Left ventricle myocardium inferior (tissue), 1 donor: ENCODE data around the gene HSD17B1. TPM values are rescaled to one million over a fixed set of nuclear protein-coding genes. Genes with fewer than 3 reads are reported as not detected.
"Not testable (repeated sequence)": the region's sequence is repeated elsewhere in the genome, so short reads cannot be mapped to it uniquely, and the experiment has no call there.

Experiments used
- DNase-seq: peaks from one replicate; pipeline ENCODE4 v3.0.0-alpha.2; 2020
- H3K27ac ChIP-seq: fragments of 200-600 bp; replicated peaks from 2 replicates; pipeline ENCODE4 v1.8.0; 2021
- H3K27me3 ChIP-seq: fragments of 200-600 bp; 2 replicates; pipeline ENCODE4 v1.8.0; 2021; ENCODE audit warnings: low read depth
- H3K36me3 ChIP-seq: fragments of 200-600 bp; 2 replicates; pipeline ENCODE4 v1.8.0; 2021
- H3K4me1 ChIP-seq: fragments of 200-600 bp; 2 replicates; pipeline ENCODE4 v1.8.0; 2021
- H3K4me3 ChIP-seq: fragments of 200-600 bp; 2 replicates; pipeline ENCODE4 v1.8.0; 2021; ENCODE audit warnings: mild to moderate bottlenecking, moderate library complexity
- H3K9me3 ChIP-seq: fragments of 200-600 bp; replicated peaks from 2 replicates; pipeline ENCODE4 v1.8.0; 2021
- intact Hi-C: fragments of 100-400 bp; cut with micrococcal nuclease; formaldehyde crosslinking; loops from one replicate; pipeline ENCODE4 v1.11.0; 2022
- total RNA-seq: library from RNA; stranded (reverse); fragmentation: NEBNext Ultra II Directional; extraction: Animal tissue kit (Norgen Biotek cat#: 25700); gene quantifications from one replicate; pipeline ENCODE4 v1.2.1, GENCODE V29; 2021
- TF ChIP-seq, protein P1 (sequence below): fragments of 200-600 bp; IDR thresholded peaks from 2 replicates; pipeline ENCODE4 v1.8.0; 2021; ENCODE audit warnings: antibody characterized with exemption, mild to moderate bottlenecking, borderline replicate concordance
- donor health status: DM: no; HTN: yes; CAD: no; lungs with severe emphysema.

Gene HSD17B1
- total RNA-seq, 1 donor from 2014 or later: 0.99 TPM

DNA sequence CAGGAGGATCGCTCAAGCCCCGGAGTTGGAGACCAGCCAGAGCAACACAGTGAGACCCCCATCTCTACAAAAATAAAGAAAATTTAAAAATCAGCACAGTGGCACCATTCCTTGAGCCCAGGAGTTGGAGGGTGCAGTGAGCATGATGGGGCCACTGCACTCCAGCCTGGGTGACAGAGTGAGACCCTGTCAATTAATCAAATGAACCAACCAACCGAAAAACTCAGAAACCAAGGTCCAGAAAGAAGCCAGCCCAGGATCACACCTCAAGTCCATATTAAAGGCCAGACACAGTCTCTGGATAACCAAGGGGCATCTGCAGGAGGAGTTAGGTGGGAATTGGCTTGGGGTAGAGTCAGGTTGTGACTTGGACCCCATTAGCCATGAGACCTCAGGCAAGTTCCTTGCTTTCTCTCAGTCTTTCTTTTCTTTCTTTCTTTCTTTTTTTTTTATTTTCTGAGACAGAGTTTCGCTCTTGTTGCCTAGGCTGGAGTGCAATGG lies 2.4 kb downstream of the HSD17B1 start:
- H3K4me1 ChIP-seq: peaks cover 38% of the 10 kb centered on the region
- H3K27ac ChIP-seq: peak overlapping the region; percentile 97
- TF ChIP-seq, protein P1, sequence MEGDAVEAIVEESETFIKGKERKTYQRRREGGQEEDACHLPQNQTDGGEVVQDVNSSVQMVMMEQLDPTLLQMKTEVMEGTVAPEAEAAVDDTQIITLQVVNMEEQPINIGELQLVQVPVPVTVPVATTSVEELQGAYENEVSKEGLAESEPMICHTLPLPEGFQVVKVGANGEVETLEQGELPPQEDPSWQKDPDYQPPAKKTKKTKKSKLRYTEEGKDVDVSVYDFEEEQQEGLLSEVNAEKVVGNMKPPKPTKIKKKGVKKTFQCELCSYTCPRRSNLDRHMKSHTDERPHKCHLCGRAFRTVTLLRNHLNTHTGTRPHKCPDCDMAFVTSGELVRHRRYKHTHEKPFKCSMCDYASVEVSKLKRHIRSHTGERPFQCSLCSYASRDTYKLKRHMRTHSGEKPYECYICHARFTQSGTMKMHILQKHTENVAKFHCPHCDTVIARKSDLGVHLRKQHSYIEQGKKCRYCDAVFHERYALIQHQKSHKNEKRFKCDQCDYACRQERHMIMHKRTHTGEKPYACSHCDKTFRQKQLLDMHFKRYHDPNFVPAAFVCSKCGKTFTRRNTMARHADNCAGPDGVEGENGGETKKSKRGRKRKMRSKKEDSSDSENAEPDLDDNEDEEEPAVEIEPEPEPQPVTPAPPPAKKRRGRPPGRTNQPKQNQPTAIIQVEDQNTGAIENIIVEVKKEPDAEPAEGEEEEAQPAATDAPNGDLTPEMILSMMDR: no peak
- no peaks in the 10 kb centered on the region for H3K36me3 ChIP-seq
- H3K27me3 ChIP-seq: no peaks in the 10 kb centered on the region
- H3K9me3 ChIP-seq: no peaks in the 10 kb centered on the region
- no peak for DNase-seq
- intact Hi-C loops: no loop called here
- peak overlapping the region; percentile 96 for H3K4me3 ChIP-seq

DNA sequence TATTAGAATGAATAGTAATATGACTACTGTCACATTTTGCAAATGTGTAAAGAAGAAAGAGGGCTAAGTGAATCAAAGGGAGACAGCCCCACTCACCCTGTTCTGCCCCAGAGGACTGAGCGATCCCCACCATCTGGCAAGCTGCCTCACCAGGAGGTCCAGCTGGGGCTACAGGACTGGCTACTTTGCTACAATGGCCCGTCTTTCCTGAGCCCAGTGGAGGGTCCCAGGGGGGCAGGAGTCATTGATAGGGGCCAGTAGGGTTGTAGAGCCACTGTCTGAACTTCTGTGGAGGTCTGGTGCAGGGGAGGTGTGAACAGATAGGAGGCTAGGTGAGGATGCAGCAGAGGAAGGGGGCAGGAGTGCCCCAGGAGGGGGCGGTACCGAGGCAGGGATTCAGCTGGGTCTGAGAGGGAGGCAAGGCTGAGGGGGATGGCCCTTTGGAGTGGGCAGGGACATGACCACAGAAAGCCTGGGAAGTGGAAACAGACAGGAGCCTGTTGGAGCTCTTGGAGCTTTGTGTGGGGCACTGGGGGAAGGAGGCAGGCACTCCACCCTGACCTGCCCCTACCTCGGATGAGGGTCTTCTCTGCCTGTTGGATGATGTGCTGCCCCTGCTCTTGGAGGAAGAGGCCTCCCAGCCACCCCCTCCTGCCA lies 3.4 kb downstream of the HSD17B1 start:
- H3K9me3 ChIP-seq, H3K27ac ChIP-seq, intact Hi-C loops, DNase-seq, H3K36me3 ChIP-seq, H3K4me3 ChIP-seq, H3K27me3 ChIP-seq: not testable (repeated sequence)
- H3K4me1 ChIP-seq: peaks cover 38% of the 10 kb centered on the region

DNA sequence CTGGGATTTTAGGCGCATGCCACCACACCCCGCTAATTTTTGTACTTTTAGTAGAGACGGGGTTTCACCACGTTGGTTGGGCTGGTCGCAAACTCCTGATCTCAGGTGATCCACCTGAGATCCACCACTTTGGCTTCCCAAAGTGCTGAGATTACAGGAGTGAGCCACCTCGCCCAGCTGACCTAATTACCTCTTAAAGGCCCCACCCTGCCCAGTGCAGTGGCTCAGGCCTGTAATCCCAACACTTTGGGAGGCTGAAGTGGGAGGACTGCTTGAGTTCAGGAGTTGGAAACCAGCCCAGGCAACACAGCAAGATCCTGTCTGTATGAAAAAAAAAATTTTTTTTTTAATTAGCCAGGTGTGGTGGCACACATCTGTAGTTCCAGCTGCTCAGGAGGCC lies 6.4 kb downstream of the HSD17B1 start:
- no peak for DNase-seq
- intact Hi-C loops: no loop called here
- H3K27ac ChIP-seq: no peak overlapping the region
- H3K9me3 ChIP-seq: no peaks in the 10 kb centered on the region
- no peaks in the 10 kb centered on the region for H3K27me3 ChIP-seq
- H3K36me3 ChIP-seq: no peaks in the 10 kb centered on the region
- TF ChIP-seq, protein P1: no peak
- no peak overlapping the region for H3K4me3 ChIP-seq
- H3K4me1 ChIP-seq: peaks cover 50% of the 10 kb centered on the region

DNA sequence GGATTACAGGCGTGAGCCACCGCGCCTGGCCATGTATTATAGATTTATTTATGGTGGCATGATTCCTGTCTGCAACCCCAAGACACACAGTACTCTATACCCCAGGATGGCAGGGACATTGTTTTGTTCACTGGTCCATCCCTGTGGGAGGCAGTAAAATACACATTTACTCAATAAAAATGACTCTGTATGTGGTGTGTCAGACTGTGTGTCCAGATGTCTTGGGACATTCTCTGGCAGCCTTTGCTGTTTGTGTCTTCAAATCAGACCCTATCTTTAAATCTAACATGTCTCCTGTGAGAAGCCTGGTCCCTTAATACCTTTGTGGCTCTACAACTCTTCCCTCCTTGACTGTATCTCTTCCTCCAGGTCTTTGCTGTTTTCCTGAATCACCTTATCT lies 7.5 kb downstream of the HSD17B1 start:
- Histone ChIP-seq H3K9me3 (no peaks in the 10 kb centered on the region), H3K36me3 (peaks cover 11% of the 10 kb centered on the region), H3K27me3 (no peaks in the 10 kb centered on the region), H3K4me1 (peaks cover 47% of the 10 kb centered on the region), H3K27ac (no peak overlapping the region), H3K4me3 (no peak overlapping the region)
- TF ChIP-seq, protein P1: no peak
- no peak for DNase-seq
- intact Hi-C loops: no loop called here

DNA sequence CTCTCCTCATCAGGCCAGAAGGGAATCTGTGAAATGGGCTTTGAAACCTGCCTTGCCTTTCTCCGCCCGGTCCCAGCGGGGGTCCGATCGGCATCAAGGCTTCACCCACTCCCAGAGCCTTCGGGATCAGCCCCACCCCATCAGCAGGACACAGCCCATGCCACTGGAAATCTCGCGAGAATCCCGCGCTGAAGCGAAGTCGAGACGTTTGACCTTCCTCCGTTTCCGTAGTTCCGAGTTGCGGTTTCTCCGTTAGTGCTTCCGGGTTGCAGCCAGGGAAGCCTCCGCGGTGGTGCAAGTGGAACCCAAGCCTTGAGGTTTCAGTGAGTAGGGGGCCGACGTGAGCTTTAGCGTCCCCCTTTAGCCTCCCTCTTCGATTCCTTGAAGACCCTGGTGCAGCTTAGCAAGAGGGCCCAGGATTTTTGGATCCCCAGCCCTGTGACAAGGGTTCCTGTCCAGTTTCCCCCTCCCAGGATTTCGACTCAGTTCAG lies 9.2 kb downstream of the HSD17B1 start, which contains the start of gene COASY:
Gene COASY, plus strand, starts transcription at position 252 of the 491 bp plus-strand sequence. CDS start 475 bp downstream, outside the sequence.
- H3K36me3 ChIP-seq: peaks cover 21% of the 10 kb centered on the region
- intact Hi-C loops: no loop called here
- TF ChIP-seq, protein P1: no peak
- DNase-seq: peak; percentile 95
- H3K4me1 ChIP-seq: peaks cover 50% of the 10 kb centered on the region
- no peaks in the 10 kb centered on the region for H3K9me3 ChIP-seq
- H3K27me3 ChIP-seq: no peaks in the 10 kb centered on the region
- H3K27ac ChIP-seq: peak within 1 kb of the TSS; percentile 91
- H3K4me3 ChIP-seq: peak within 1 kb of the TSS; percentile 96
